ENCODE results near the gene UGT2B17. TPM values are rescaled to one million over a fixed set of nuclear protein-coding genes. Genes with fewer than 3 reads are reported as not detected.

Gene UGT2B17
- total RNA-seq, 2 donors from 2014 or later: not detected

DNA sequence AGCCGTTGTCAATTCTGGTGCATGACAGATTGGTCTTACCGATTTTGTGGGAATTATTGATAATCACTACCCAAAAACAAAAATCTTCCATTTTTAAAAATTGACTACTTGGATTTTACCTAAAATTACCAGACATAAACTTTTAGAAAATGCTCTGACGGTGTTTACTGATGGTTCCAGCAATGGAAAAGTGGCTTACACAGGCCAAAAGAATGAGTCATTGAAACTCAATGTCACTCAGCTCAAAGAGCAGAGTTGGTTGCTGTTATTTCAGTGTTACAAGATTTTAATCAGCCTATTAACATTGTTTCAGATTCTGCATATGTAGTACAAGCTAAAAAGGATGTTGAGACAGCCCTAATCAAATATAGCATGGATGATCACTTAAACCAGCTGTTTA is 23.0 kb upstream of the UGT2B17 start:
- Histone ChIP-seq H3K9ac (ENCODE audit: extremely low read depth, low read length, poor library complexity, severe bottlenecking) (no peak overlapping the region), H3K27ac (ENCODE audit: low read depth, low read length) (no peak overlapping the region), H3K9me3 (ENCODE audit: control insufficient read depth, low read length) (peaks cover 6% of the 10 kb centered on the region), H3K4me1 (ENCODE audit: control insufficient read depth, insufficient read depth, low read length) (no peaks in the 10 kb centered on the region), H3K36me3 (ENCODE audit: control insufficient read depth, insufficient read depth, low read length) (no peaks in the 10 kb centered on the region), H3K4me3 (ENCODE audit: low read length) (no peak overlapping the region), H3K27me3 (ENCODE audit: control insufficient read depth, insufficient read depth, low read length, poor library complexity, severe bottlenecking) (no peaks in the 10 kb centered on the region)
- H3K9me3 Mint-ChIP-seq: peaks cover 1% of the 10 kb centered on the region
- H3K4me3 Mint-ChIP-seq: no peak overlapping the region
- no peak overlapping the region for H3K27ac Mint-ChIP-seq
- WGBS, 2 experiments (ENCODE audit: insufficient coverage in 1 of 2, insufficient read length in 1 of 2): 96 to 100% methylated on average over 3 of the region's 3 CpGs
- H3K4me1 Mint-ChIP-seq: no peaks in the 10 kb centered on the region
- DNase-seq: no peak
- peaks cover 2% of the 10 kb centered on the region for H3K27me3 Mint-ChIP-seq (ENCODE audit: insufficient read depth)
- TF ChIP-seq, protein P1, sequence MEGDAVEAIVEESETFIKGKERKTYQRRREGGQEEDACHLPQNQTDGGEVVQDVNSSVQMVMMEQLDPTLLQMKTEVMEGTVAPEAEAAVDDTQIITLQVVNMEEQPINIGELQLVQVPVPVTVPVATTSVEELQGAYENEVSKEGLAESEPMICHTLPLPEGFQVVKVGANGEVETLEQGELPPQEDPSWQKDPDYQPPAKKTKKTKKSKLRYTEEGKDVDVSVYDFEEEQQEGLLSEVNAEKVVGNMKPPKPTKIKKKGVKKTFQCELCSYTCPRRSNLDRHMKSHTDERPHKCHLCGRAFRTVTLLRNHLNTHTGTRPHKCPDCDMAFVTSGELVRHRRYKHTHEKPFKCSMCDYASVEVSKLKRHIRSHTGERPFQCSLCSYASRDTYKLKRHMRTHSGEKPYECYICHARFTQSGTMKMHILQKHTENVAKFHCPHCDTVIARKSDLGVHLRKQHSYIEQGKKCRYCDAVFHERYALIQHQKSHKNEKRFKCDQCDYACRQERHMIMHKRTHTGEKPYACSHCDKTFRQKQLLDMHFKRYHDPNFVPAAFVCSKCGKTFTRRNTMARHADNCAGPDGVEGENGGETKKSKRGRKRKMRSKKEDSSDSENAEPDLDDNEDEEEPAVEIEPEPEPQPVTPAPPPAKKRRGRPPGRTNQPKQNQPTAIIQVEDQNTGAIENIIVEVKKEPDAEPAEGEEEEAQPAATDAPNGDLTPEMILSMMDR (conservative IDR thresholded peaks at IDR 0.05): no peak
- H3K36me3 Mint-ChIP-seq (ENCODE audit: low read depth): no peaks in the 10 kb centered on the region

DNA sequence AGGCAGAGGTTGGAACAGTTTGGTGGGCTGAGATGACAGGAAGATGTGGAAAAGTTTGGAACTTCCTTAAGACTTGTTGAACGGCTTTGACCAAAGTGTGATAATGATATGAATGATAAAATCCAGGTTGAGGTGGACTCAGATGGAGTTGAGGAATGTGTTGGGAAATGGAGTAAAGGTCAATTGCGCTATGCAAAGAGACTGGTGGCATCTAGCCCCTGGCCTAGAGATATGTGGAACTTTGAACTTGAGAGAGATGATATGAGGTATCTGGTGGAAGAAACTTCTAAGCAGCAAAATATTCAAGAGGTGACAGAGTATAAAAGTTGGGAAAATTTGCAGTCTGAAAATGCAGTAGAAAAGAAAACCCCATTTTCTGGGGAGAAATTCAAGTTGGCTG is 21.4 kb upstream of the UGT2B17 start:
- TF ChIP-seq, protein P1 (conservative IDR thresholded peaks at IDR 0.05): no peak
- Mint-ChIP-seq H3K36me3 (ENCODE audit: low read depth) (no peaks in the 10 kb centered on the region), H3K4me3 (no peak overlapping the region), H3K9me3 (no peaks in the 10 kb centered on the region), H3K27me3 (ENCODE audit: insufficient read depth) (peaks cover 2% of the 10 kb centered on the region), H3K27ac (no peak overlapping the region), H3K4me1 (no peaks in the 10 kb centered on the region)
- WGBS, 2 experiments (ENCODE audit: insufficient coverage in 1 of 2, insufficient read length in 1 of 2): 93 to 95% methylated on average over 2 of the region's 2 CpGs
- no peak for DNase-seq
- Histone ChIP-seq H3K36me3 (ENCODE audit: control insufficient read depth, insufficient read depth, low read length) (no peaks in the 10 kb centered on the region), H3K27ac (ENCODE audit: low read depth, low read length) (no peak overlapping the region), H3K4me3 (ENCODE audit: low read length) (no peak overlapping the region), H3K9me3 (ENCODE audit: control insufficient read depth, low read length) (no peaks in the 10 kb centered on the region), H3K27me3 (ENCODE audit: control insufficient read depth, insufficient read depth, low read length, poor library complexity, severe bottlenecking) (no peaks in the 10 kb centered on the region), H3K9ac (ENCODE audit: extremely low read depth, low read length, poor library complexity, severe bottlenecking) (no peak overlapping the region), H3K4me1 (ENCODE audit: control insufficient read depth, insufficient read depth, low read length) (no peaks in the 10 kb centered on the region)

DNA sequence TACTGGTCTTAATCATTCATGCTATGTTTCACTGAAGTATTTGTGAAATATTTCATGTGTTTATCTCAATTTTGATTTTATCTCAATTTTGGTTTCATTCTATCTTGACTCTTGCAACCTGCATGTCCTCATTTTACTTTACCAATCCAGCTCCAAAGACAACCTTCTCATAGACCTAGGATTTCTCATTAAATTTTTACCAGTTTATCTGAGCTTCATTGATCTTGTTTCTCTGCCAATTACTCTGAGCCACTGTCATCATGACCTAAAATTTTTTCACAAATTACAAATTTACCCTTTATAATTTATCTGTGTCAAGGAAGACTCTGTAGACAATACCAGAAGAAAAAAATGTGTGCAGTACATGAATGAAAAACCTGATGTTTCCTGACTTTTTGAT is 18.6 kb upstream of the UGT2B17 start:
- H3K9me3 Mint-ChIP-seq: no peaks in the 10 kb centered on the region
- no peak overlapping the region for H3K9ac ChIP-seq (ENCODE audit: extremely low read depth, low read length, poor library complexity, severe bottlenecking)

More for the DNA sequence above, 18.6 kb upstream of the UGT2B17 start:
- Histone ChIP-seq H3K4me1 (ENCODE audit: control insufficient read depth, insufficient read depth, low read length) (no peaks in the 10 kb centered on the region), H3K4me3 (ENCODE audit: low read length) (no peak overlapping the region), H3K36me3 (ENCODE audit: control insufficient read depth, insufficient read depth, low read length) (no peaks in the 10 kb centered on the region), H3K9me3 (ENCODE audit: control insufficient read depth, low read length) (no peaks in the 10 kb centered on the region), H3K27me3 (ENCODE audit: control insufficient read depth, insufficient read depth, low read length, poor library complexity, severe bottlenecking) (no peaks in the 10 kb centered on the region), H3K27ac (ENCODE audit: low read depth, low read length) (no peak overlapping the region)
- DNase-seq: no peak
- Mint-ChIP-seq H3K36me3 (ENCODE audit: low read depth) (no peaks in the 10 kb centered on the region), H3K27ac (no peak overlapping the region), H3K27me3 (ENCODE audit: insufficient read depth) (peaks cover 5% of the 10 kb centered on the region), H3K4me1 (peaks cover 3% of the 10 kb centered on the region), H3K4me3 (no peak overlapping the region)
- TF ChIP-seq, protein P1 (conservative IDR thresholded peaks at IDR 0.05): no peak
